ENCODE measurements around the gene LRRC59.
"Not testable (repeated sequence)": the region's sequence is repeated elsewhere in the genome, so short reads cannot be mapped to it uniquely, and the experiment has no call there.

GRCh38 chr17:50398672-50399071, 1.3 kb upstream of the LRRC59 start:
- not testable (repeated sequence) for TF ChIP-seq CTCF (conservative IDR thresholded peaks at IDR 0.05; ENCODE audit: low read depth, low read length); POLR2A (IDR thresholded peaks at IDR 0.05; ENCODE audit: low read depth, low read length); ELK1 (IDR thresholded peaks at IDR 0.05; ENCODE audit: borderline replicate concordance, low read depth, low read length)
- TF ChIP-seq, protein P1, sequence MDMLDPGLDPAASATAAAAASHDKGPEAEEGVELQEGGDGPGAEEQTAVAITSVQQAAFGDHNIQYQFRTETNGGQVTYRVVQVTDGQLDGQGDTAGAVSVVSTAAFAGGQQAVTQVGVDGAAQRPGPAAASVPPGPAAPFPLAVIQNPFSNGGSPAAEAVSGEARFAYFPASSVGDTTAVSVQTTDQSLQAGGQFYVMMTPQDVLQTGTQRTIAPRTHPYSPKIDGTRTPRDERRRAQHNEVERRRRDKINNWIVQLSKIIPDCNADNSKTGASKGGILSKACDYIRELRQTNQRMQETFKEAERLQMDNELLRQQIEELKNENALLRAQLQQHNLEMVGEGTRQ (IDR thresholded peaks at IDR 0.05; ENCODE audit: low read depth, low read length): not testable (repeated sequence)
